ENCODE data around the gene RUNX3.
A peak's percentile ranks its signal among the peaks of the same experiment; 100 is the strongest.

The RUNX3 gene

DNA sequence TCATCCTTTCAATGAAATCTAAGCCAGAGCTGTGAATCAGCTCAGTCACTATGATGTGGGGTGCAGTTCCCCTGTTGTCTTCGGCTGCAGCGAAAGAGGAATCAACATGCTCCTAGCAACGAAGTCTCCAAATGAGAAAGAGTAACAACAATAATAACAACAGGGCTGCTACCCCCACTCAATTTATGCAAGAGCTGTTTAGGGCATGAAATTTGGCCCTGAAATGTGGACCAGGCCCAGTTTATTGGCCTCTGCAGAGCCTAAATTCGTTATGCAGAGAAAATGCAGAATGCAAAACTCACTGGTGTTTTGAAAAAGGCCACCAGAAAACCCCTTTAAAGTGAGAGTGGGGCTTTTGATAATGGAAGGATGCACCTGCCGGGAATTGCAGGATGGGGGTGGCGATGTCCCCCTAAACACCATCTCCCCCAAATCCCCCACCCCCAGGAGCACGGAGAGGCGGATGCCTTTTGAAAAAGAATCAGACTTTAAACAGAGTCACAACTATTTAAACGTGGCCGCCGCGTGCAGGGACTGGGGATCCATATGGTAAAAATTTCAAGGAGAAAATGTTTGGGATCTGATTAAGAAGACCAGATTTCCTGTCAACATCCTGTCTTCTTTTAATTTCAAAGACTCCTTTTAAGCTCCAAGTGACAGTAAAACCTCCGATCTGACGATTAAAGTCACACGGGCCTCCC is 1.9 kb downstream of the RUNX3 start:
- no peak for DNase-seq

DNA sequence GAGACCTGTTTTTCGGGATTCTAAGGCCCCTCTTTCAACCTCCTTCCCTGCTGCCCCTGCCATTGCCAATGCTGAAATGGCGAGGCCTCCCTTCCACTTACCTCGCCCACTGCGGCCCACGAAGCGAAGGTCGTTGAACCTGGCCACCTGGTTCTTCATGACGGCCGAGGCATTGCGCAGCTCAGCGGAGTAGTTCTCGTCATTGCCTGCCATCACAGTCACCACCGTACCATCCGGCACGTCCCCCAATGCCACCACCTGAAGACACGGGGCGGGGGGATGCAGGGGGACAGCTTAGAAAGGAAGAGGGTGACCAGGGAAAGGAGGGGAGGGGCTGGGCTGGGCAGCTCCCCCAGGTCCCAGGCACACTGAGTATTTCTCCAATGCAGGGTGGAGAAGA is 2.6 kb downstream of the RUNX3 start:
- no peak for DNase-seq

DNA sequence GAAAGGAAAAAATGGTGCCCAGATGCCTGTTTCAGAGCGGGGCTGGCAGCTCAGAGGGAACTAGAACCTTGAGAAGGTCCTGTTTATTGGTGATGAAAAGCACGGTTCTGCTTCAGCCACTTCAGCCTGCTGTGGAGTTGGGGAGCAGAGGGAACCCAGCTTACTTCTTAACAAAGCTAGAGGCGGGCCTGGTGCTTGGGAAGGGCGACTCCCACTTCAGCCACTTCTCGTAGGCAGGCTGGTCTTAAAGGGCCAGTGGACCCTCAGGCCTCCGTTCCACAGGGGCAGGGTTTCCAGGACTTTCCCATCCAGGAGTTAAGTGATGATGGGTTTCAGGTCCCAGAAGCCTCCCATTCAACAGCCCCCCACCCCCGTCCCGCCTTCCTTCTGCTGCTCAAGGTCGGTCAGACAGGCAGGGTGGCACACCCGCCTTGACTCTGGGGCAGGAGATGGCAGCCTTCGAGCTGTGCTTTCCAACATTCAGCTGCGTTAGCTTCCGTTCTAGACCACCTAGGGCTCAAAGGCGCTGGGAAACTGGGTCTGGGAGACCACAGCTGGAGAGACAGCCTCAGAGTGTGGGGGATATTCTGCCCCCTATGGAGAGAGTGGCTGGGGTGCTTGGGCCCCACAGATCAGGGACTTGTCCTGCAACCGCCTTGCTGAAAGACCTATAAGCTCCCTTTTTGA is 3.4 kb downstream of the RUNX3 start:
- DNase-seq = no peak

DNA sequence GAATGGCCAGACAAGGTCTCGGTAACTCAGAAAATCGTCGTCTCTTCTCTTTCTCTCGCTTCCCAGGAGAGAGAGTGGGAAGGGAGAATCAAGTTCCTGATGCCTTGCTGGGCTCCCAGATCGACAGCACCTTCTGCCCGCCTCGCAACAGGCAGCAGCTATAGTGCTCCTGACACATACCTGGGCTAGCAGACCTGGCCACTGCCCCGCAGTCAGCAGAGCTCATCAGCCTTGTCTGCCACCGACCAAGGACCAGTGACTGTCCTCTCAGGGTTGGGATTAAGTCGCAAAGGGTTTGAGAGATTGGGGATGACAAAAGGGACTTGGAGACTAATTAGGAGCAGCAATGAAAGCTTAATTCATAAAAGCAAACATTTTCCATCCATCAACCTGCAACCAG is 4.1 kb downstream of the RUNX3 start:
- no peak for DNase-seq

DNA sequence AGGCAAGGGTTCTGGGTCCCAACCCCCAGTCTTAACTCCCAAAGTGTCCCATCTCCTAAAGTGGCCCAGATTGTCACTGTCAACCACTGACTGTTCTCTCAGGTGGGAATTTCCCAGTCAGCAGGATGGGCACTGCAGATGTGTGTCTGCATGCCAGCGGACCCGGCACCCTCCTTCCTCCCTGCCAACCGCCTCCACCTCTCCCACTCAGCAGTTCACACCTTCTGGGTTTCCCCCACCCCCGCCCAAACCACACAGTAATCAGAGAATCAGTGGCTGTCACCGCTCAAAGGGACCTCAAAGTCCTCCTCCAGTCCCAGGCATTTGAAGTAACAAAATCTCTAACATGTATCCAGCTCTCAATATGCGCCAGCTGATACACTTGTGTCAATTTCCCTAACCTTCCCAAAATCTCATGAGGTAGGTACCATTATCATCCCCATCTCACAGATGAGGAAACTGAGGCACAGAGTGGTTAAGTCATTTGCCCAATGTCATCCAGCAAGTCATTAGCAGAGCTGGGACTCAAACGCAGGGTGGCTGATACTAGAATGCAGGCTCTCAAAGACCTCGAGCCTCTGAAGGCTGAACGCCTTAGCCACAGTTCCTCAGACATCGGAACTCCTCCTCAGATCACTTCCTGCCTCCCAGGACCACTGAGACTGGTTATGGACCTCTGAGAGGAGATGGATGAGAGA is 4.8 kb downstream of the RUNX3 start:
- no peak for DNase-seq

DNA sequence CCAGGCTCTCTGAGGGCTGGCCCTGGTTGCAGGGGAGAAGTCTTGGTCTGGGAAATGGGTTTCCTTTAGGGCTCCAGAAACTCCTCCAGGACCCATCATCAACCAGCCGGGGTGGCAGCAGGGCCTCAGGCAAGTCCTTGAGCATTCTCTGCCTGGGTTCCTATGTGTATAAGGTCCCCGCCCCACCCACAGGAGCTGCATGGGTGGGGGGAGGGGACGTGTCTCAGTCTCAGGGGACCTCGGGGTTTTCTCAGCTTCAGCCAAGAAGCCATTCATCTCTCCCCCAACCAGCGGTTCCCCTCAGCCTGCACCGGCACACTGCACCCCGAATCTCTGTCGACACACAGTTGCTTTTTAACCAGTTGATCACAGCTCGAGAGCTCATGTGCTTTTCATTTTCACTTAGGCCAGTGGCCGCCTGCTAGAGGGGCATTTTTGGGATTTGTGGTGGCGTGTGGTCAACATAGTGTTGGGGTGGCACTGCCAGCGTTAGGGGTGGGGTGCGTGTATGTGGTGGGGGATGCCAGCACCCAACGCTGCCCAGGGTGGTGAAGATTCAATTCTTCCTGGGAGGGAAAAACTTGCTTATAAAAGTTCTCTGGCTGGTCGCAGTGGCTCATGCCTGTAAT is 6.5 kb downstream of the RUNX3 start:
- no peak for DNase-seq

GRCh38 chr1:24921938-24922662 is 8.0 kb downstream of the RUNX3 start:
- peak; percentile 24 for DNase-seq

- DNase-seq = no peak
Measured at GRCh38 chr1:24921412-24921811, 8.7 kb downstream of the RUNX3 start.

GRCh38 chr1:24920533-24920925 is 9.5 kb downstream of the RUNX3 start:
- DNase-seq = no peak

GRCh38 chr1:24919791-24920532 is 10.1 kb downstream of the RUNX3 start:
- no peak for DNase-seq

DNA sequence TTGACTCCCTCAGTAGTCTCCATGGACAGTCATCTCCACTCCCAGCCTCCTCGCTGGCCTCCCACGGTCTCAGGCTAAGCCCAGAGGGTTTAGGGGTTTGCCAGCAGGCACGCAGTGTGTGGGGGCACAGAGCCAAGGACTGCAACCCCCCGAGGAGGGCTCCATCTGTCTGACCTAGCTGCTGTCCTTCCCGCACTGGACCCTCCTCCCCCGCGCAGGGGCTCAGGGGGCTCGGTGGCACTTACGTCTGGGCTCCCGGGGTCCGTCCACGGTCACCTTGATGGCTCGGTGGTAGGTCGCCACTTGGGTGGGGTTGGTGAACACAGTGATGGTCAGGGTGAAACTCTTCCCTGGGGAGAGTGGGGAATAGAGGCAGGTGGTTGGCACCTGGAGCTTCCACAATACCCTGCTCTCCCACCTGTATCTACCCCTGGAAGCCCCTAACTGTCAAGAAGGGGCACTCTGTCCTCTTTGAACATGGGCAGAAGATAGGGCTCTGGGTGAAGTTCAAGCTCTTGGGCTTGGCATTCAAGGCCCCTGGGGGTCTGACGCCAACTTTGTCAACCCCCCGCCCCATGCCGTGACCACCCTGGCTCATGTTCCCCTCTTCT is 11.0 kb downstream of the RUNX3 start:
- no peak for DNase-seq

DNA sequence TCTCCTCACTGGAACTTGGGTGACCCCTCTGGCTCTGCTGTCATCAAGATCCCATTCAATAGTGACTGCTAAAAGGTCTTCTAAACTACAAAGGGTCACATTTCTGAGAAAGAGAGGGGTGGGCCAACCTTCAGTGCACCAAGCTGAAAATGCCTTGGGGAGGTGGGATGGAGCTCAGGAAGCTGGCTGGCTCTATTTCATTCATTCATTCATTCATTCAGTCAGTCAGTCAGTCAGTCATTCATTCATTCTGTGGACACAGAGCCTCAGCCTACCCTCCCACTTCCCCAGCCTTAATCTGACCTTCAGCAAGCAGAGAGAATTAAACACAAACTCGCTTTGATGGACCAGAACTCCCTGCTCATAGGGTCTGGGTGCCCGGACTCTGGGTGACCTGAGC is 11.7 kb downstream of the RUNX3 start:
- DNase-seq = no peak

DNA sequence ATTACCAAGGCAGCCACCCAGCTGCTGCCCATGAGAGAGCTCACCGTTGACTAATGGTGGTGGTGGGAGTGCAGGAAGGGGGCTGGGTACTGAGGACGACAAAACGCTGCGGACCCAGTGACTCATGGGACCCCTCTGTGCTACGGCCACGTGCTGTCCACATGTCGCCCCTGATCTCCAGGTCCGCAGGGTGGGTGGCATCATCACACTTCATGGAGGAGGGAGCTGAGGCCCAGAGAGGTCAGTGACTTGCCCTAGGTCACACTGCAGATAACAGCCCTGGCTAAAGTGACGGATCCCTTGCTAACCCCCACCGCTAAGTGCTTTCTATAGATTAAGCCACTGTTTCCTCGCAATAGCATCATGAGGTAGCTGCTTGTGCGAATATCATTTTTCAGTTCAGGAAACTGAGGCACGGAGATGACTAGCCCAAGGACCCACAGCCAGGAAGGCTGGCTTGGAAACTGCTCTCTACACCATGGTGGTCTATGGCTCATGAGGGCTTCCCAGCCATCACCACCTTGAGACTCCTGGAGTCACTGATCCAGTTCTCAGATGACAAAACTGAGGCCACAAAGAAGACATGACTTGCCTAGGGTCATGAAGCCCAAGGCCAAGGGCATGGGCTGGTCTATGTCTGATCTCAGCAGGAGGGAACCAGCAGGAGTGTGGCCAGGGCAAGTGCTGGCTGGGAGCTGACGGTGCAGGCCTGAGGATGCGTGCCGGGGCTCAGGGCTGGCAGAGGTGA is 12.6 kb downstream of the RUNX3 start:
- no peak for DNase-seq

- DNase-seq = no peak
Measured at GRCh38 chr1:24915816-24916602, 14.1 kb downstream of the RUNX3 start.

DNA sequence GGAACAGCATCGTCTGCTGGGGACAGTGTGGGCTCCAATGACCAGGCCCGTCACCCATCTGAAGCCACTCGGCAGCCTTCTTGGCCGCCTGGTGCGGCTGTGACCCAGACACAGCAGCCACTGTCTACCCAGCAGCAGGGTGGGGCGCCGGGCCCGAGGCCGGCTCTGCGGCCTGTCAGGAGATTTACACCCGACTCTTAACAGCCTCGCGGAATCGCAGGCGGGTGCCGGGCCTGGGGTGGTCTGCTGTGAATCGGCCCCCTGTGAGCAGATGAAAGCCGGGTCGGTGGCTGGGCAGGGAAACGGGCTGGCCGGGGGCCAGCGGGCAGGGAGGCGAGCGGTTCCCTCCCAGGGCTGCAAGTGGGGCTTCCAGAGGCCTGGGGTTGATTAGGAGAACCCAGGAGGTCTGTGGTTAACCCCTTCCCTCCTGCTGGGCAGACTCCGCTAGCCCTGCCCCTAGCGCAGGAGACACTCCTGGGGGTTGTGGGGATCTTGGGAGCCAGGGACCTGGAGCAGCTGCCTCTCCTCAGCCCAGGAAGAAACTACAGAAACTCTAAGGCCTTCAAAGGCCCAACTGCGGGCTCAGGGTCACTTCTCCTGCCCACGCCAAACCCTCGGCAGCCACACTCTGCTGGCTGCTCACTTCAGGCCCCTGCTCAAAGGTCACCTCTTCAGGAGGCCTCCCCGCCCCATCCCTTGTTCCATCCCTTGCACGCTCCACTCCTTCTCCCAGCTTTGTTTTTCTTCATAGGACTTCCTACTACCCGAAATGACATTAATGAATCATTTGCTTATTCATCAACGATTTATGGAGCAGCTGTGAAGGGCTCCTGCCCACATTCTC is 15.6 kb downstream of the RUNX3 start:
- DNase-seq = no peak

DNA sequence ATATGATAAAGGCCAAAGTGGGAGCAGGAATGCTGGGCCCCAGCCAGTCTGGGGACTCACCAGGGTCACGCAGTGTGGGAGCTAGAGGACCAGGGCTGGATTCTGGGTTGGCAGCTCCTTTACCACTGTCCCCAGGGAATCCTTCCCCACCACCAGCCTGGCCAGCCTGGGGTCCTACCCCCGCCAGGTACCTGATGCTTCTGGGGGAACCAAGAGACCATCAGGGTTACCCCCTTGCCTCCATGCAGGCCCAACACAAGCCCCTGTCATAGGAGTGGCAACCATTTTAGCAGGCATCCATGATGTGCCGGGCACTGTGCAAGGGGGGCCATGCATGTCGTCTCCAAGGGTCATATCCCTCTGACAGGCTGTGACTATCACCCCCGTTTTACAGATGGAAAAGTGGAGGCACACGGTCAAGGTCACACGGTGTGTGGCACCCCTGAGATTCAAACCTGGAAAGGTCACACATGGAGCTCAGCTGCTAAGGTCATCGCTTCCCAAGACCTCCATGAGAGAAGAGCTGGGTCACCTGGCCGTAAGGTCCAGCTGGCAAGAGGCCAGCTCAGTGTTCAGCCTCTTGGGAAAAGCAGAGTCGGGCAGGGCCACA is 16.4 kb downstream of the RUNX3 start:
- DNase-seq = no peak

DNA sequence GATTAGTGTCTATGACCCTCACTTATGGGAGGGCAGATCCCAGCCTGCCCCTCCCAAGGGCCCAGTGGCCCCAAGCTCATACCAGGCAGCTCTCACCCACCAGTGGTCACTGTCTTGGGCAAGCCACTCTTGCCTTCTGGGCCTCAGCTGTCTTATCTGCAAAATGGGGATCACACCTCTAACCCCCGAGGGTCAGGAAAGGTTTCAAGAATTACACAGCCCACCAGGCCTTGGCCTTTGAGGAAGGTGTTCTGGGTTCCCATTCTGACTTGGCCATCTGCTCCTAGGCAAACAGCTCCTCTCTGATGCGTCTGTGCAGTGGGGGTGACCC is 16.8 kb downstream of the RUNX3 start:
- DNase-seq = no peak

DNA sequence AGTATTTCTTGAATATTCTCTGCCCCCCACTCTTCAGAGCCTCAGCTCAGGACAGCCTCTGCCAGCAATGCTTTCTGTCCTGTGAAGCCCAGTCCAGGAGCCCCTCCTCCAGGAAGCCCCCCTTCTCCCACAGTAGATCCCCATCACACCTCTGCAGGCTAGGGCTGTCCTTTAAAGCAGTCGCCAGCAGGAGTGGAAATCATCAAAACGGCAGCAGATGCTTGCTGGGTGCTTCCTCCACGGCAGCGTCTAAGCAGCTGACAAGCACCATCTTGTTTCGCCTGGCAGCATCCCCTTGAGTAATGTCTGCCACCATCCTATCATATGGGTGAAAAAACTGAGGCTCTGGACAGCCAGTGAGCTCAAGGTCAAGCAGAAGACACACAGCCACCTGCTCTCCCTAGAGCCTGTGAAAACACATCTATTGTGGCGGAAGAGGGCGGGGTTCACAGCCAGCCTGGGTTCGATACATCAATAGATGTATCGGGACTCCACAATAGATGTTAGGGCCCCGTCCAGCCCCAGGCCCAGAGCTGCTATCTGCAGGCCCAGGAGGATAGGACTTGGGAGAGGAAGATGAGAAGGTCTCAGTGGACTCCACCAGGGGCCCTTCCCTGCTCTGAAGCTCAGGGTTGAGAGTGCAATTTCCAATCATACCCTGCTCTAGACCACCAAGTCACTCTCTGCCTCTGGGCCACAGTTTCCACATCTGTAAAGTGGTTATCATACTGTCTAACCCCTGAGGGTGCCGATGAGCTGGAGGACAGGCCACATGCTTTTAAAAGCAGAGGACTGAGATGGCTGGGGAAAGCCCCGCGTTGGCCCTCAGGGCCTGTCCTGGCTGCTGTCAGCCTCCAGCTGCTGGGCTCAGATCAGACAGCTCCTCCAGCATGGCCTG is 17.5 kb downstream of the RUNX3 start:
- peak; percentile 79 for DNase-seq
